Measurements from ENCODE around the gene CHAC2.

- TF ChIP-seq, protein P1, sequence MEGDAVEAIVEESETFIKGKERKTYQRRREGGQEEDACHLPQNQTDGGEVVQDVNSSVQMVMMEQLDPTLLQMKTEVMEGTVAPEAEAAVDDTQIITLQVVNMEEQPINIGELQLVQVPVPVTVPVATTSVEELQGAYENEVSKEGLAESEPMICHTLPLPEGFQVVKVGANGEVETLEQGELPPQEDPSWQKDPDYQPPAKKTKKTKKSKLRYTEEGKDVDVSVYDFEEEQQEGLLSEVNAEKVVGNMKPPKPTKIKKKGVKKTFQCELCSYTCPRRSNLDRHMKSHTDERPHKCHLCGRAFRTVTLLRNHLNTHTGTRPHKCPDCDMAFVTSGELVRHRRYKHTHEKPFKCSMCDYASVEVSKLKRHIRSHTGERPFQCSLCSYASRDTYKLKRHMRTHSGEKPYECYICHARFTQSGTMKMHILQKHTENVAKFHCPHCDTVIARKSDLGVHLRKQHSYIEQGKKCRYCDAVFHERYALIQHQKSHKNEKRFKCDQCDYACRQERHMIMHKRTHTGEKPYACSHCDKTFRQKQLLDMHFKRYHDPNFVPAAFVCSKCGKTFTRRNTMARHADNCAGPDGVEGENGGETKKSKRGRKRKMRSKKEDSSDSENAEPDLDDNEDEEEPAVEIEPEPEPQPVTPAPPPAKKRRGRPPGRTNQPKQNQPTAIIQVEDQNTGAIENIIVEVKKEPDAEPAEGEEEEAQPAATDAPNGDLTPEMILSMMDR (IDR thresholded peaks at IDR 0.05): no peak
- no peak for TF ChIP-seq POLR2A (IDR thresholded peaks at IDR 0.05)
Observed at GRCh38 chr2:53777134-53777533, 9.5 kb downstream of the CHAC2 start.
